Stimulated activated CD4-positive, alpha-beta T cell treated with anti-CD3 and anti-CD28 coated beads, Interleukin-12 subunit alpha, Interleukin-12 subunit beta, amount 100 ng/mL, for 4 hours (primary cell): Measurements from ENCODE around the gene HS3ST3A1.
"Not testable (repeated sequence)": the region's sequence is repeated elsewhere in the genome, so short reads cannot be mapped to it uniquely, and the experiment has no call there.

ENCODE experiments used
- DNase-seq: peaks from one replicate; pipeline ENCODE4 v3.0.0-alpha.2; 2020

HS3ST3A1 gene

GRCh38 chr17:13569398-13570123 lies 32.2 kb downstream of the HS3ST3A1 start:
- no peak for DNase-seq

- DNase-seq, result no peak
Observed at GRCh38 chr17:13568582-13569397, 32.9 kb downstream of the HS3ST3A1 start.

DNA sequence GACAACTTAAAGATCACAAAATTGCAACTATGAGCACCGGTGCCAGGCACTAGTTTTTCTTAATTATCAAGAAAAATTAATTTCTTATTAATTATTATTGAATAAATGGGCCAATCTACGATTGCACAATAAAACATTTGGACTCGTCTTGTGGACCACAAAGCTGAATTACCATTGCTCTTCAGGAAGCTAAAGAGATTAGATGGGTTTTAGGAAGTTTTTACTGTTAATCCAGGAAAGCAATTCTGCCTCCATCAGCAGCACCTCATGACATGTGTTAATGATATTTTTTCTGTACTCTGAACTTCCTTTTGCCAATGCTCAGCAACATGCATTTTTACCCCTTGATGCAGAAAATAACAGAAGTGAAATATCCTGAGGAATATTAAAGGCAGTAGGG lies 37.9 kb downstream of the HS3ST3A1 start:
- no peak for DNase-seq

DNA sequence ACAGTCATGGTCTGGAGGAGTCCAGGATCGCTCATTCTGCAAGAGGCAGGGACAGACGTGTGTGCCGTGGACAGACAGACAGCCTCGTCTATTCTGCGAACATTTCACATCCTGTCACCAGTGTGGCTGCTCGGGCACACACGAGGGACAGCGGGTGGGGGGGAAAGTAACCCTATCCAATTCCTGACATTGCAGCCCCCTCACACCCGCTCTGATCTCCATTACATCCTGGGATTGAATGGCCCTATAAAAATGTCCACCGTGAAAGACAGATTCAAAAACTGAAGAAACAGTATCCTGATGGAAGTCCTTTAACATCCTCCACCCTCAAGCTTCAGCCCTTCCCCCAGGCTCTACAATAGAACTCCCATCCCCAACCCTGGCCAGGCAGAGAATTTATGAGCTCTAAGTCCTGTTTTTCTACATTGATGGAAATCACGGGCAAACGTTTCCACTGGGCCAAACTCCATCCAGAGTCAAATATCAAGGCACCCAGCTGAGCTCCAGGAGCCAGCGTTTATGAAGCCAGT lies 39.4 kb downstream of the HS3ST3A1 start:
- DNase-seq, result no peak

GRCh38 chr17:13561606-13562270 lies 40.0 kb downstream of the HS3ST3A1 start:
- DNase-seq, result no peak

DNA sequence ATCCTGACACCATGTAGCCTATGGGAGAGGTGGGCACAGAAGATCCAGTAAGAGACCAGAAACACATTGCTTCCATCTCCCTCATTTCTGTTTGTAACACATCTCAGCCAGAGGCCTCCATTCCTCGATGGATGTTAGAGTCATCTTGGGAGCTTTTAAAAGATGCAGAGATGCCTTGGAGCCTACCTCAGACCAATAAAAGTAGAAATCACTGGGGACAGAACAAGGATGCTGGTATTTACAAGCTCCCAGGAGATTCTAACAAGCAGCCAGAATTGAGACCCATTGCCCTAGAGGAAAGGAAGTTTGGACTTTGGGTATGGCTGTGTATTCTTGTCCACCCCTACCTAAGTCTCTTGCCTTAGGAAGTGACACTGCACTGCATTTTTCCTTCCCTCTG lies 40.8 kb downstream of the HS3ST3A1 start:
- DNase-seq, result no peak

- no peak for DNase-seq
Observed at GRCh38 chr17:13558588-13558987, 43.1 kb downstream of the HS3ST3A1 start.

GRCh38 chr17:13557077-13557476 lies 44.7 kb downstream of the HS3ST3A1 start:
- DNase-seq, result no peak

- no peak for DNase-seq
Observed at GRCh38 chr17:13554231-13554630, 47.5 kb downstream of the HS3ST3A1 start.

- no peak for DNase-seq
Observed at GRCh38 chr17:13550291-13550690, 51.4 kb downstream of the HS3ST3A1 start.

DNA sequence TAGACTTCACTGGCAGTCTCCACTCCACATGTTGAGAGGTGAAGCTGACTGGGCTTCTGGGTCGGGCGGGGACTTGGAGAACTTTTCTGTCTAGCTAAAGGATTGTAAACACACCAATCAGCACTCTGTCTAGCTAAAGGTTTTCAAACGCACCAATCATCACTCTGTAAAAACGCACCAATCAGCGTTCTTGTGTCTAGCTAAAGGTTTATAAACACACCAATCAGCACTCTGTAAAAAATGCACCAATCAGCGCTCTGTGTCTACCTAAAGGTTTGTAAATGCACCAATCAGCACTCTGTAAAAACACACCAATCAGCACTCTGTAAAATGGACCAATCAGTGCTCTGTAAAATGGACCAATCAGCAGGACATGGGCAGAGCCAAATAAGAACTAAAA lies 53.2 kb downstream of the HS3ST3A1 start:
- not testable (repeated sequence) for DNase-seq

GRCh38 chr17:13546851-13547250 lies 54.9 kb downstream of the HS3ST3A1 start:
- no peak for DNase-seq

GRCh38 chr17:13545941-13546340 lies 55.8 kb downstream of the HS3ST3A1 start:
- DNase-seq, result no peak

- DNase-seq, result no peak
Observed at GRCh38 chr17:13544765-13545164, 57.0 kb downstream of the HS3ST3A1 start.

- no peak for DNase-seq
Observed at GRCh38 chr17:13544292-13544691, 57.4 kb downstream of the HS3ST3A1 start.

GRCh38 chr17:13542636-13543035 lies 59.1 kb downstream of the HS3ST3A1 start:
- no peak for DNase-seq

DNA sequence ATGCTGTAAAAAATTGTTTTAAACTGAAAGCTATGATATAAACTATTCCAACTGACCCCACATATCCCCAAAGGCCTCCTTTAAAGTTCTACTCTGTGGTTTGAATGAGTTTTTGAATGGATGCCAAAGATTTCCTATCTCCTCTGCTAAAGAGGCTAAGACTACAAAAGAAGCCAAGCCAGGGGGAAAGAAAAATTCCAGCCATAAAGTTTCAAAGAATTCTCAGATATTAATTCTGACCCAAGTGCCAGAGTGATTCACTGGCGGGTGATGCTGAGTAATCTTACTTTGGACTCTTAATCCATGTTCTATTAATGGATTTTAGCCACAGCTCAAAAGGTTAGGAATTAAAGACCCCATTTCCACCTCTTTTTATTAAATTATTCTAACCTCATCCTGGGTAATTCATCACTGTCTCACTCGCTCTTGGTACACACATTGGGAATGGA lies 60.7 kb downstream of the HS3ST3A1 start:
- no peak for DNase-seq

DNA sequence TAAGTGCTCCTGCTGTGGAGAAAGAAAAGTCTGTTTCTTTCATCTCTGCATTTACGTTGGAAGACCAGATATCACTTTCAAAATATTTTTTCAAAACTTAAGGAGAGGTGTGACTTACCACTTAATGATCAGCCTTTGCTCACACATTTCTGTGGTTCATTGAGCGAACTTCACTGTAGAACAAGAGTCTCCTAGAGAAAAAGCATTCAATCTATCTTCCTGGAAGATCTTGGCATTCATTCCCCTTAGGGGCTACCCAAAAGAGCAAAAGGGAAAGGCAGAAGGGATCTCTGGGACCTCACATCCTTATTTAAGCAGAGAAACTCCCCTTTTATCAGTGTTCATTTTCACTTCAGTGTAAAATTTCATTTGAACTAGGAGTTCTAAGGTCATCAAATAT lies 61.2 kb downstream of the HS3ST3A1 start:
- no peak for DNase-seq

GRCh38 chr17:13539421-13539820 lies 62.3 kb downstream of the HS3ST3A1 start:
- no peak for DNase-seq

- DNase-seq, result no peak
Observed at GRCh38 chr17:13538841-13539411, 62.8 kb downstream of the HS3ST3A1 start.

- no peak for DNase-seq
Observed at GRCh38 chr17:13537871-13538643, 63.7 kb downstream of the HS3ST3A1 start.

GRCh38 chr17:13537167-13537731 lies 64.5 kb downstream of the HS3ST3A1 start:
- no peak for DNase-seq
